ENCODE measurements around the gene UFM1. TPM values are rescaled to one million over a fixed set of nuclear protein-coding genes. Genes with fewer than 3 reads are reported as not detected.
"Not testable (repeated sequence)": the region's sequence is repeated elsewhere in the genome, so short reads cannot be mapped to it uniquely, and the experiment has no call there.

The UFM1 gene
- total RNA-seq, 1 donor from 2014 or later, result 28.8 TPM

- H3K36me3 ChIP-seq, result peaks cover 17 to 27% of the 10 kb centered on the region in 2 donors
- intact Hi-C loops (cut with DNase I), result loop anchor here (10.0 kb wide), 1 partner anchor 481 kb away; no protein-coding TSS in a partner anchor
- no peak overlapping the region for H3K27ac ChIP-seq
- no peak overlapping the region for H3K4me3 ChIP-seq
- TF ChIP-seq CTCF (IDR thresholded peaks at IDR 0.05), result no peak
- H3K9me3 ChIP-seq, result no peaks in the 10 kb centered on the region
- DNase-seq (ENCODE audit: low spot score in 2 of 2), result no peak
- H3K4me1 ChIP-seq, result peaks cover 0 to 9% of the 10 kb centered on the region in 2 donors
- H3K27me3 ChIP-seq, result no peaks in the 10 kb centered on the region
Observed at GRCh38 chr13:38355595-38356119, 6.0 kb downstream of the UFM1 start.

DNA sequence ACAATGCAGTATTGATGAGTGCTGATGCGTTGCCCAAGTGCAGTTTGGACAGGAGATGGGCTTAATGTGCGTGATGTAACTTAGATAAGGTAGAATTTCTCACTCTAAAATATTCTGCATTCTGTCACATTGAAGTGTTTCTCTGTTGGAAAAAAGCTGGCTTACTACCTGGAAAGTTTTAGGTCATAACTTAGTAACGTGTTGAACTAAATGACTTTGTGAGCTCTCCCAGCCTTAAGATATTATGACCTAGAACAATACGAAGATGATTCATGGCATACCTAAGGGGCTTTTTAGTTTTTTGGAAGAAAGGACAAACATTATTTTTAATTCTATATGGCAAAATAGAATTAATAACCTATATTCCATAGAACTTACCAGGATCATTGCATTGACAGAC lies 9.0 kb downstream of the UFM1 start:
- TF ChIP-seq CTCF (IDR thresholded peaks at IDR 0.05), result no peak
- intact Hi-C loops (cut with DNase I), result loop anchor here (10.0 kb wide), 1 partner anchor 484 kb away; no protein-coding TSS in a partner anchor
- no peaks in the 10 kb centered on the region for H3K27me3 ChIP-seq
- no peak for DNase-seq (ENCODE audit: low spot score in 2 of 2)
- H3K36me3 ChIP-seq, result peaks cover 21 to 41% of the 10 kb centered on the region in 2 donors
- no peak overlapping the region for H3K27ac ChIP-seq
- H3K9me3 ChIP-seq, result no peaks in the 10 kb centered on the region
- H3K4me3 ChIP-seq, result no peak overlapping the region
- H3K4me1 ChIP-seq, result no peaks in the 10 kb centered on the region

GRCh38 chr13:38361542-38362262 lies 12.1 kb downstream of the UFM1 start:
- Histone ChIP-seq H3K9me3 (no peaks in the 10 kb centered on the region), H3K36me3 (peaks cover 9 to 29% of the 10 kb centered on the region in 2 donors)
- intact Hi-C loops (cut with DNase I), result no loop called here

DNA sequence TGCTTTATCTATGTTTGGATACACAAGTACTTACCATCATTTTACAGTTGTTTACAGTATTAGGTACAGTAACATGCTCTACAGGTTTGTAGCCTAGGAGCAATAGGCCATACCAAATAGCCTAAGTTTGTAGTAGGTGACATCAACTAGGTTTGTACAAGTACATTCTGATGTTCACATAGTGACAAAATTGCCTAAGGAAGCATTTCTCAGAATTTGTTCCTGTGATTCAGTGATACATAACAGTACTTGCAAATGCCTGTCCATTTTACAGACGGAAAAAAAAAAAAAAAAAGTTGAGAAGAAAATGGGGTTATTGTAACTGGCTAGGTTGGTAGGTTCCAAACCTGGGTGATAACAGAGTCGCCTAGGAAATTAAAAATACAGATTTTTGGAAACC lies 13.6 kb downstream of the UFM1 start:
- Histone ChIP-seq H3K9me3 (no peaks in the 10 kb centered on the region), H3K36me3 (peaks cover 9 to 18% of the 10 kb centered on the region in 2 donors), H3K4me3 (no peak overlapping the region), H3K27me3 (no peaks in the 10 kb centered on the region), H3K4me1 (no peaks in the 10 kb centered on the region), H3K27ac (no peak overlapping the region)
- no peak for DNase-seq (ENCODE audit: low spot score in 2 of 2)
- no peak for TF ChIP-seq CTCF (IDR thresholded peaks at IDR 0.05)
- intact Hi-C loops (cut with DNase I), result no loop called here

More at GRCh38 chr13:38361542-38362262, 12.1 kb downstream of the UFM1 start:
- no peak overlapping the region for H3K27ac ChIP-seq
- no peaks in the 10 kb centered on the region for H3K4me1 ChIP-seq
- TF ChIP-seq CTCF (IDR thresholded peaks at IDR 0.05), result no peak
- H3K27me3 ChIP-seq, result no peaks in the 10 kb centered on the region
- no peak overlapping the region for H3K4me3 ChIP-seq
- DNase-seq (ENCODE audit: low spot score in 2 of 2), result no peak

DNA sequence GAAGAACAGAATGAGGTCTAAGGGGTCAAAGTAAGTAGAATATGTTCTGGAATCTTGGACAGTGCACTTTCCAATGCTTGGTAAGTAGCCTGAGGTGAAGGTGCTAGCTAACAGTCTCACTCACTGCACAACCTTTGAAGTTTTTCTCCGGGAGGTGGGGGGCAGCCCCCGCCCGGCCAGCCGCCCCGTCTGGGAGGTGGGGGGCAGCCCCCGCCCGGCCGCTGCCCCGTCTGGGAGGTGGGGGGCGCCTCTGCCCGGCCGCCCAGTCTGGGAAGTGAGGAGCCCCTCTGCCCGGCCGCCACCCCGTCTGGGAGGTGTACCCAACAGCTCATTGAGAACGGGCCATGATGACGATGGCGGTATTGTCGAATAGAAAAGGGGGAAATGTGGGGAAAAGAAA lies 14.1 kb downstream of the UFM1 start:
- H3K36me3 ChIP-seq, result peaks cover 9 to 18% of the 10 kb centered on the region in 2 donors
- H3K27ac ChIP-seq; H3K9me3 ChIP-seq; H3K4me1 ChIP-seq; H3K4me3 ChIP-seq; DNase-seq (ENCODE audit: low spot score in 2 of 2); H3K27me3 ChIP-seq; intact Hi-C loops (cut with DNase I): not testable (repeated sequence)

GRCh38 chr13:38365661-38366060 lies 16.0 kb downstream of the UFM1 start:
- Histone ChIP-seq H3K4me1 (no peaks in the 10 kb centered on the region), H3K9me3 (no peaks in the 10 kb centered on the region), H3K27ac (no peak overlapping the region), H3K4me3 (no peak overlapping the region), H3K36me3 (peaks cover 5 to 13% of the 10 kb centered on the region in 2 donors), H3K27me3 (no peaks in the 10 kb centered on the region)
- no peak for TF ChIP-seq CTCF (IDR thresholded peaks at IDR 0.05)
- intact Hi-C loops (cut with DNase I), result no loop called here
- no peak for DNase-seq (ENCODE audit: low spot score in 2 of 2)

Measured in ascending aorta (tissue), 2 donors.